ENCODE data around the gene ZGLP1.

The ZGLP1 gene

GRCh38 chr19:10327793-10328192 is 18.2 kb upstream of the ZGLP1 start:
- DNase-seq (ENCODE audit: low read depth), result no peak

DNA sequence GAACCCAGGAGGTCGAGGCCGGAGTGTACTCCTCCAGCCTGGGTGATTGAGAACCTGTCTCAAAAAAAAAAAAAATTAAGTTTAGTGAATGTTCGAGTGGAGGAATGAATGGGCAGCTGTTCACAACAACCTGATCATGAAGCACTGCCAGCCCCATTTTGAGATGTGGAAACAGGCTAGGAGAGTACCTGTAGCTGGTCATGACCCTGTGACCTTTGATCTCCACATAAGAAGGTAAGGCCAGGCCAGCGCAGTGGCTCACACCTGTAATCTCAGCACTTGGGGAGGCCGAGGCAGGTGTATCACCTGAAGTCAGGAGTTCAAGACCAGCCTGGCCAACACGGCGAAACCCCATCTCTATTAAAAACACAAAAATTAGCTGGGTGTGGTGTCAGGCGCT is 16.1 kb upstream of the ZGLP1 start:
- no peak for DNase-seq (ENCODE audit: low read depth)

DNA sequence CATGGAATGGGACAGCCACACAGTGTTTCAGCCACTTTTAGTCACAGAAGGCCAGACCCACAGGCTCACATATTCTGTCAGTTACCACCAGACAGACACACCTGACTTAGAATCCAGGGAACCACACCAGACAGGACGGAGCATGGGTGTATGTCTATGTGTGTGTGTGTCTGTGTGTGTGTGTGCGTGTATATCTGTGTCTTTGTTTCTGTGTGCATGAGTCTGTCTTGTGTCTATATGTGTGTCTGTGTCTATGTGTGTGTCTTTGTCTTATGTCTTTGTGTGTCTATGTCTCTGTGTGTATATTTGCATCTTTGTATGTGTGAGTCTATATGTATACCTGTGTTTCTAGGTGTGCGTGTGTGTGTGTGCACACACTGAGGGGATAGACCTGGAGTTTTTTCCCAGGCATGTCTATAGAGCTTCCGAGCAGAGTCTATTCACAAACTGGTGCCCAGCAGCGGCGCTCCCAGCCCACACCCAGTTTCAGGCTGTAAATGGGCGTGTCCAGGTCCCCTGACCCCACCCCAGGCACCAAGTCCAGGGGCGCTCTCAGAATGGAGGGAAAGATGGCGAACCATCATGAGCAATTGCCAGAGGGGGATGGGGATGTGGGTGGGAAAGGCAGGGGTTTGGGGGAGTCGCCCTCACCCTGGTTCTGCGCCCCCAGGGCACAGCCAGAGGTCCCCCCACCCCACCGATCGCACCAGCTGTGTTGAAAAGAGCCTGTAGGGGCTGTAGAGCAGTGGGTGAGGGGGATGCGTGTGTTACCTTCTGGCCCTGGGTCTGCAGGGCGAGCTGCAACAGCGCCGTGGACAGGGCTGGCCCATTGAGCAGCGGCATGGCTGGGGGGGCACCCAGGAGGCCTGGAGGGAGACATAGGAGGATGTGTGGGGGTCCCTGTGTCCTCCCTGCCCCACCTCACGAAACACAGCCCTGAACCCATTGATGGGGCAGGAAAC is 12.5 kb upstream of the ZGLP1 start:
- no peak for DNase-seq (ENCODE audit: low read depth)

DNA sequence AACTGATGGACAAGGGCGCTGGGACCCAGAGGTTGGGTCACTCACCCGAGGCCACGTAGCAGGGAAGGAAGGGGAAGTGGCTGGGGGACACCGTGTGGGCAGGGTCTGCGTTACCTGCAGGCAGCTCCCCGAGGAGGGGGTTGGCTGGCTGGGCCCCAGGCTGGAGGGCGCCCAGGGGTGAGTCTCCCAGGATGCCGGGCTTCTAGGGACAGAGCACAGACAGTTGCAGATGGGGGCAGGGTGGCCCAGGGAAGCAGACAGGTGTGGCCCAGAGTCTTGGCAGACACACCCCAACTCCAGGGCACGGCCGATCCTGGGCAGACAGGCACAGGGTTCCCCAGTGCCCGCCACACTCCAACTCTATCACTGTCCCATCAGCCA is 11.8 kb upstream of the ZGLP1 start:
- no peak for DNase-seq (ENCODE audit: low read depth)

DNA sequence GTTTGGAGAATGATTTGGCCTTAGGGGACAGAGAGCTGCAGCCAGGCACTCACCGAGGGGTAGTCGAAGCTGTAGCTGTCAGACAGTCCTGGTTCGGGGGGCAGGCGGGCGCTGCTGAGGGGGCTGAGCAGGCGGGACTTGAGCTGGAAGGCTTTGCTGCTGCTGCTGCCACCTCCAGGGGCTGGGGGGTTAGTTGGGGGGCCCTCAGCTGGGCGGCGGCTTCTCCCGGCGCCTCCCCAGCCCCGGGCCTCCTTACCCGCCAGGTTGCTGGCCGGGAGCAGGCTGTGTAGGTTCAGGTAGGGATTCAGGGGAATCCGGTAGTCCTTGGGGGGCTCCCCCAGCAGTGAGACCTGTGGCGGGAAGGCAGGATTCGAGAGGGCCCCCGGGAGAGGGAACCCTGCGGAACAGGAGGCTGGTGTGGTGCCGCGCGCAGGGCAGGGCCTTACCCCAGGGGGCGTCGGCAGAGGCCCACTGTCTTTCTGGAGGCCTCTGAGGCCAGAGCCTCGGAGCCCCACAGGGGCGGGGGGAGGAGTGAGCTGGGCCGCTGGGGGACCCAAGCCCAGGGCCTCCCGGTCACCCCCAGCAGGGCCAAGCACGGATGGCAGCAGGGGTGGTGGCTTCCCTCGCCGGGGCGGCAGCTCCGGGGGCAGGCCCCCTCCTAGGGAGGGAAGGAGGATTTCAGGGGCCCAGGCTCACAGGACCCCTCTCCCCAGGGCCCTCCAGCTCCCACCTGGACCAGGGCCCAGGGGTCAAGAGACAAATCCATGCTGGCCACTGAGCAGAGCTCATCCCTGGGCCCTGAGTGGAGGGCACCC is 11.2 kb upstream of the ZGLP1 start:
- no peak for DNase-seq (ENCODE audit: low read depth)

DNA sequence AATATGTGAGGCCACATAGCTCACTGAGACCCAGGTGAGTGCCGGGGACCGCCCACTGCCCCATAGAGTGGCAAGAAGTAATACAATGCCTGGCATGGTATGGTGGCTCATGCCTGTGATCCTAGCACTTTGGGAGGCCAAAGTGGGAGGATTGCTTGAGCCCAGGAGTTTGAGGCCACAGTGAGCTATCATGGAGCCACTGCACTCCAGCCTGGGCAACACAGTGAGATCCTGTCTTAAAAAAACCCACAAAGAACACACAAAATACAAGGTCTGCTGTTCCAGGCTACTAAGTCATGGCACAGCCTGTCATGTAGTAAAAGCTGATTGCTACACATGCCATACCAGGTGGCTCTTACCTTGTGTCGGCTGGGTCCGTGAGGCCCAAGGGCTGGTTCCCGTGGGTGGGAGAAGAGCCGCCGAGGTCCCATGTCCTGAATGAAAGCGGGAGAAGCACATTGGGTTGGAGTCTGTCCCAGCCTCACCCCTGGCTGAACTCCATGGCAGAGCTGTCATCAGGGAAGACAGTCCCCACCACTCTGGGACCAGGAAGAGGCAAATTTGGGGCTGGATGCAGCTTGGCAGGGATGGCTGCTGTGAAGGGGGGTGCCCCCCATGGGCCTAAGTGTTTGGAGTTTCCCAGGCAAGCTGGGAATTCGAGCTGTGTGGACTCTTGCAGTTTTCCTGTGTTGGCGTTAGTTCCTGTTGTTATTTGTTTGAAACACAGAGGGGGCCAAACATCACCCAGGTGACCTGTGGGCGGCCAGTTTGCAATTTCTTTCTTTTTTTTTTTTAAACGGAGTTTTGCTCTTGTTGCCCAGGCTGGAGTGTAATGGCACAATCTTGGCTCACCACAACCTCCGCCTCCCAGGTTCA is 9.4 kb upstream of the ZGLP1 start:
- no peak for DNase-seq (ENCODE audit: low read depth)

- no peak for DNase-seq (ENCODE audit: low read depth)
Observed at GRCh38 chr19:10317857-10318462, 8.3 kb upstream of the ZGLP1 start.

GRCh38 chr19:10317045-10317856 is 7.6 kb upstream of the ZGLP1 start:
- DNase-seq (ENCODE audit: low read depth), result no peak

- DNase-seq (ENCODE audit: low read depth), result no peak
Observed at GRCh38 chr19:10316229-10317044, 6.8 kb upstream of the ZGLP1 start.

DNA sequence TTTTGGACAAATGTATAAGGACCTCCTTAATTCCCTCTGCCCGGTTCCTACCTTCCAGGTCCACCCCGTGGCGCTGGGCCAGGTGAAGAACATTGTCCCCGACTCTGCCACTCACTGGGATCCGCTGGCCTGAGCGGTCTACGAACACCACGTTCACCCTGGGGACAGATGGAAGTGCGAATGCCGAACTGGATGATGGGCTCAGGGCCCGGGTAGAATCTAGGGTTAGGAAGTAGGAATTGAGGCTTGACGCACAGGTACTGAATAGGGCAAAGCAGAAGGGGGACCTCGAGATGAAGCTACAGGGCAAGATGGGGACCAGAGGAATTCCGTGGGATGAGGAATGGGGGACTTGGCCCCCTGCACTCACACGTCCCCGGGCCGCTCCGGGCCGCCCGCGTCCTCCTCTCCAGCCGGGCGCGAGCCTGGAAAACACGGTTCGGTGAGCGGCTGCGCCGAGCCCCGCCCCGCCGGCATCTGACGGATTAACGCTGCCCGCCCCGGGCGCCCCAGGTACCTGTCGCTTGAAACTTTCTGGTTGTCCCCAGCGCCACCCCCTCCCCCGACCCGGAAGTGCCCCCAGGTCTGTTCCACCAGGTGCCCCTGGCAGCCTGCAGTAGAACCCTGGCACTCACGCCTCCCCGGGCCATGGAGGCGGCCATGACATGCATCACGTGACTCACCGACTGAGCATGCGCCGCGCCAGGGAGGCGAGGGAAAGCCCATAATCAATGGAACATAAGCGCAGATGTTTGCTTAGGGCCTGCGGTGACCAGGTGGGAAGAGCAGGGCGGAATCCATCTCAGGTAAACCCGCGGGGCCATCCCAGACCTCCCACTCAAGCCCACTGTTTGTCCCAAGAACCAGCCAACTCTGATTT is 6.0 kb upstream of the ZGLP1 start, which contains the start of gene FDX2:
FDX2 (minus strand) TSS at position 681 of the 880 bp plus-strand sequence; CDS start at position 662, 19 bp downstream.
- DNase-seq (ENCODE audit: low read depth), result peak; percentile 87

GRCh38 chr19:10306327-10306726 is 3.3 kb downstream of the ZGLP1 start:
- DNase-seq (ENCODE audit: low read depth), result no peak

DNA sequence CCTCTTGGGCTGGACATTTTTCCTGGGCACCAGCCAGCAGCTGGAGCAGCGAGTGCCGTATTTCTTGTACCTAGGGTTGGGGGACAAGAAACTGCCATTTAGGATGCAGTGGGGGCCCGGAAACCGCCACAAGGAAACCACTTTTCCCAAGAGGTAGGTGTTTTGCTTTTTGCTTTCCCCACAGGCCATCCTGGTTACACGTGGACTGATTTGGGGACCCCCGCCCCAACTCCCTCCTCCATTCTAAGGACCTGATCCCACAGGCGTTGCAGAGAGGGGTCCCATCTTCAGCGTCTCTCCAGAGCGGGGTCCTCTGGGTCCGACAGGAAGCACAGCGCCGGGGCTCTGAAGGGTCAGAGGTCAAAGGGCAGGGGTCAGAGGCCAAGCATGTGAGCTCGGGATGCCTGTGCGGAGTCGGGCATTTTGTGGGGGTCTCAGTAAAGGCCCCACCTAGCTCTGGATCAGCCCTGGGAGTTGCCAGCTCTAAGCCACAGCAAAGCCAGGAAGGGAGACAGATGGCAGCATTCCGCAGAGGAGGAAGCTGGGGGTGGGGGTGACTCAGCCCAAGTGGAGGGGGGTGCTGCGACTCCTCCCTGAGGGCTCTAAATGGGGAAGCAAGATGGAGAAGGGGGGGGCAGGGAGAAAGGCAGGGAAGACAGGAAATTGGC is 4.3 kb downstream of the ZGLP1 start:
- no peak for DNase-seq (ENCODE audit: low read depth)

DNA sequence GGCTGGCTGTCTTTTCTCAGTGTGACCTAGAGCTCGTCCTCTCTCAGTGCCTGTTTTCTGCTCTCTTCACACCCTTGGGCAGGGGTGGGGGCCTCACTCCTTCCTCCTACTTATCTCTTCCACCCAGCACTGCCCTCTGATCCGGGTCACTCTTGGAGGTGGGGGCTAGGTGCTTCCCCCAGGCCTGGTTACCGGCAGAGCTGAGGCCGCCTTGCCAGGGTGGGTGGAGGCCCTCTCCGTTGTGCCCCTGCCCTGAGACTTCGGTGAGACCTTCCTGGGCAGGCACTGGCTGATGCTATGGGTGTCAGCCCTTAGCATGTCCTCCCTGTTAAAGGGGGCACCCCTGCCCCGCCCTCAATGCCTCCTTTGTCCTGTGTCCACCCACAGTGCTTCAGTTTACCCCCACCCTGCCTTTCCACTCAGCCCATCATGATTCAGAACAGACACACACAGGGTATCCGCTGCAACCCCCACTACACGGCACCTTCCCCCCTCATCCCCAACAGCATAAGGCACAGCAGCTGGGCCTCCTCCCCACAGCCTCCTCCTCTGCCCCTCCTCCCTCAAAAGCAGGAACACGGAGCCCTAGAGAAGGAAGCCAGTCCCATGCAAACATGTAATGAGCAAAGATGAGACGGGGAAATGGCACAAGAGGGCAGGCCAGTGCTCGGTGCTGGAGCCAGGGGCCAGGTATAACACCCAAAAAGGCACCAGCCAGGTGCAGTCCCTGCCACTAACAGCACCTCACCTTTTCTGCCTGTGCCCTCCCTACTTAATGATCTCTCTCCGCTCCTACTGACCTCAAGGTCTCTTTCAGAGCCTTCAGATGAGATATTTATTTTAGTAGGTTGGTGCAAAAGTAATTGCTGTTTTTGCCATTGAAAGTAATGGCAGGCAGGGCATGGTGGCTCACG is 9.8 kb downstream of the ZGLP1 start:
- no peak for DNase-seq (ENCODE audit: low read depth)

GRCh38 chr19:10295847-10296591 is 13.6 kb downstream of the ZGLP1 start:
- no peak for DNase-seq (ENCODE audit: low read depth)

DNA sequence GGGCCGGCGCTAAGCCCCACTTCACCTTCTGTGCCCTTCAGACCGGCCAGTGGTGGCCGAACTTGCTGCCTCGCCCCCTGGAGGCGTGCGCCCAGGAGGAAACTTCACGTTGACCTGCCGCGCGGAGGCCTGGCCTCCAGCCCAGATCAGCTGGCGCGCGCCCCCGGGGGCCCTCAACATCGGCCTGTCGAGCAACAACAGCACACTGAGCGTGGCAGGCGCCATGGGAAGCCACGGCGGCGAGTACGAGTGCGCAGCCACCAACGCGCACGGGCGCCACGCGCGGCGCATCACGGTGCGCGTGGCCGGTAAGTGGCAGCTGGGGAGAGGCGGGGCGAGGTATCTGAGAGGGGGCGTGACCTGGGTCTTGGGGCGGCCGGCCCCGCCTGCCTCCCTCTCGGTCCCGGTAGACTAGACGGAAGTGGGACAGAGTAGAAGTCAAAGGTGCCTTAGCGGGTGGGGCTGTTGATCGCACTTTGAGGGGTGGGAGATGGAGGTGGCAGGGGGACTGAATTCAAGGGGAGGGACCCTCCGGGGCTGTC is 14.2 kb downstream of the ZGLP1 start:
- peak; percentile 42 for DNase-seq (ENCODE audit: low read depth)

DNA sequence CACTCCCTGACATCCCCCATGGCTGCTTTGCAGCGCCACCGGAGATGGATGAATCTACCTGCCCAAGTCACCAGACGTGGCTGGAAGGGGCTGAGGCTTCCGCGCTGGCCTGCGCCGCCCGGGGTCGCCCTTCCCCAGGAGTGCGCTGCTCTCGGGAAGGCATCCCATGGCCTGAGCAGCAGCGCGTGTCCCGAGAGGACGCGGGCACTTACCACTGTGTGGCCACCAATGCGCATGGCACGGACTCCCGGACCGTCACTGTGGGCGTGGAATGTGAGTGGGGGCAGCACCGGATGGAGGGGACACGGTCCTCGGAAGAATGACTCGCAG is 15.3 kb downstream of the ZGLP1 start:
- no peak for DNase-seq (ENCODE audit: low read depth)

Measured in activated T-helper 9 cell treated with anti-CD3 and anti-CD28 coated beads, Interleukin-2, amount 50 U/mL, for 16 hours (primary cell).